ENCODE results near the gene CLIC6.

Gene CLIC6
- 0 to 1.1 (median 0.59) reads per million in 4 experiments for total RNA-seq

DNA sequence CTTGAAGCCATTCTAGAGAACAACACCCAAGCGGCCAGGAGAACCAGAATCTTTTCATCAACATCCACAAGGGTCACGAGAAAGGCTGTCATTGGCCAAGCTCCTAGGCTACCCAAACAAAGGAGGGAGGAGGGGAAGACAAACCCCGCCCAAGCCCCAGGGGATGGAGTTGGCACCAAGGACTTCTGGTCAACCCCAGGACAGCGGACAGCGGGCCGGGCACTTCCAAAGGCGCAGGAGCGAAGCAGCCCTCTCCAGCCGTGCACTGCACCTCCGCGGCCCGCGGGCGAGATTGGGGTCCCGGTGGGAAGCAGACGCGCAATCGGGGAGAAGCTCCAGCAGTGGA is at the start of gene CLIC6:
TSS of gene CLIC6 (plus strand) at position 192 of the 346 bp plus-strand sequence. CDS start 395 bp downstream, outside the sequence.
- no peak for DNase-seq

GRCh38 chr21:34619841-34620665 is 48.7 kb upstream of the CLIC6 start:
- no peak for DNase-seq

GRCh38 chr21:34621434-34622350 is 47.1 kb upstream of the CLIC6 start:
- DNase-seq = no peak

DNA sequence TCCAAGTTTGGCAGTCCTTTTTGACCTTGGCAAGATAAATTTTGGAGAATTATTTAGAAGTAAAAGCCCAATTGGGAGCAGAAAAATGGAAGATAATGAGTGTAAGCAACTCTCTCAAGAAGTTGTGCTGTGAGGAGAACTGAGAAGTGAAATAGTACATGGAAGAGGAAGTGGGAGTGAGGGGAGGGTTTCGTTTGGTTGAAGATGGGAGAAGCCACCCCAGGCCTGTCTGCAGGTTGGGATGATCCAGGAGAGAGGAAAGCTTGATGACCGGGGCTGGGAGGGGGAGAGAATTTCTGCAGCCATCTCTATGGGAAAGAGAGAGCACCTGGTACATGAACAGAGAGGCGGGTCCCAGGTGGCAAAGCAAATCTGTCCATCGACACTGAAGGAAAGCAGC is 45.3 kb upstream of the CLIC6 start:
- no peak for DNase-seq

GRCh38 chr21:34625030-34625593 is 43.7 kb upstream of the CLIC6 start:
- no peak for DNase-seq

GRCh38 chr21:34626131-34626530 is 42.7 kb upstream of the CLIC6 start:
- no peak for DNase-seq

- no peak for DNase-seq
Observed at GRCh38 chr21:34630536-34631143, 38.2 kb upstream of the CLIC6 start.

DNA sequence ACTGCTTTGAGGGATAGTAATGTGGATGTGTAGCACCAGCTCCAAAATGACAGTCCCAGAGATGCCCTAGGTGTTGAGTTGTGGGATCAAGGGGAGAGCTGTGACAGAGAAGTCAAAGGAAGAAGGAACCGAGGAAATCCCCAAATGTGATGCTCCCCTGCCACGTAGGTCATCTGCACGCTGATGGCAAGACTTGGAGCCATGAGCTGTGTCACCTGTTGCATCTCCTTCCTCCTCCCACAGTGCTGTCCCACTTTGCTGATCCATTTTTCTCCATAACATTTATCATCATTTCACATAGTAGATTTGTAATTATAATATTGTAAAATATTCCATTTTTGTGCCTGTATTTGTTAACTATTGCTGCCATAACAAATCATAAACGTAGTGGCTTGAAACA is 36.3 kb upstream of the CLIC6 start:
- DNase-seq = no peak

- DNase-seq = no peak
Observed at GRCh38 chr21:34635307-34635706, 33.5 kb upstream of the CLIC6 start.

GRCh38 chr21:34636961-34637360 is 31.8 kb upstream of the CLIC6 start:
- no peak for DNase-seq

DNA sequence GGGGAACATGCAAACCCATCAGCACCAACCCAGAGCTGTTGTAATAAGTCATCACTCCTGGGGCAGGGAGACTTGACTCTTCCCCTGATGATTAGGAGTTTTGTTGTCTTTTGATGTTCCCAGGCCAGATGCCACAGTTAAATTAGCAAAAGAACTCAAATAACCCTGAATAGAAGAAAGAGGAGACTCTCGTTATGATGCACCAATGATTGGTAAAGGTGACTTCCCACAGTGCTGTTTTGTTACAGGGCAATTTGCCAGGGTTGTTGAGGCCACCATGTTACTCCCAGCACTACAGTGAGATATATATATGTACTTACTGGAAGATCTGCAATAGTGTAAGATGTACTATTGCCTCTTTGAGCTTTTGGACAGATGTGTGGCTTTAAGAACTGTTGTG is 29.5 kb upstream of the CLIC6 start:
- no peak for DNase-seq

- DNase-seq = no peak
Observed at GRCh38 chr21:34639882-34640788, 28.7 kb upstream of the CLIC6 start.

- DNase-seq = no peak
Observed at GRCh38 chr21:34640858-34641257, 27.9 kb upstream of the CLIC6 start.

DNA sequence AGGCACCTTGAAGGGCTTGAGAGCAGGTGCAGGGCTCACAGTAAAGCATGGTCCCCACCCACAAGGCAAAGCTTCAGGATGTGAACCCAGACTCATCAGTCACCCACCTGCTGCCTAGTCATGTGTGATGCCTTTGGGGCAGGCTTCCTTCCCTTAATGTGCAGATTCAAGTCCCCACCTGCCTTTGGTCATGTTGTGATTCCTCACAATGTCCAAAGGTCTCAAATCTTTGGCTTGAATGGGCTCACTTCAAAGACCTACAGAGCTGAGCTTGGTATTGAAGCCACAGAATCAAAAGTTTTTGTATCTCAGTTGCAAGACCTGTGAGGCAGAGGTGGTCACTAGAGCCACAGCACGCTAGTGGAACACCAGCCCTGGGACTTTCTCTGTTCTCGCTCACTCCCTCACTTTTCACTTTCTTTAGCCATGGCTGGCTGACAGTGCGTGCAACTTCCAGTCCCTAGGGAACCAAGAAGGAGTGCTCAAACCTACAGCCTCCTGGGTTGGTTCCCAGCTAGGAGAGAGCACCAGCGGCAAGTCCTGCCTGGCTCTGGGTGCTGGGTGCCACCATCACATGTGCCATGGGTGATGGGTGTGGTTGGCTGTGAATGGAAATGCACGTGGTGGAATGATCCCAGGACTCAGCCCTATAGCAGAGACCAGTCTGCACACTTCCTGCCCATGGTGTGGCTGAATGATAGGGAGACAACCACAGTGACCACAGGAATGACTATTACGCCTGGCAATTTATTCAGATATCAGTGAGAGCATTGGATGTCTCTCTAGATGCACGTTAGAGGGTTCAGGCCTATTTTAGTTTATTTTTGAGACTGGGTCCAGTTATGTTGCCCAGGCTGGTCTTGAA is 26.4 kb upstream of the CLIC6 start:
- no peak for DNase-seq

DNA sequence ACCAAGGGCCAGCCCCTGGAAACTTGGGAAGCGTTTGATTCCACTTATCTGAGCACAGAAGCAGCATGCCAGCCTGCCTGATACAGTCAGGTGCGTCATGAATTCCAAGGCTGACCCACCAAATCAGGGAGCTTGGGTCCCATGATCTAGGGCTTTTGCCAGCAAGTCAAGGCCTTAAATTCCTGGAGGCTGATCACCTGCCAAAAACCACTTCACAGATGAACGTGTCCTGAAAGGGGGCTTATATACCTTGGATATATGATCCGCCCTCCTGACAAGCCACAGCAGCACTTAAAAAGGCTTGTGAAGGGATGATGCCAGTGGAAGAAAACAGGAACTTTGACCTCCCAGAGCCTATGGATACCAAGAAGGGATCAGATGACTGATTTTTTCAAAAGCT is 24.0 kb upstream of the CLIC6 start:
- DNase-seq = no peak

DNA sequence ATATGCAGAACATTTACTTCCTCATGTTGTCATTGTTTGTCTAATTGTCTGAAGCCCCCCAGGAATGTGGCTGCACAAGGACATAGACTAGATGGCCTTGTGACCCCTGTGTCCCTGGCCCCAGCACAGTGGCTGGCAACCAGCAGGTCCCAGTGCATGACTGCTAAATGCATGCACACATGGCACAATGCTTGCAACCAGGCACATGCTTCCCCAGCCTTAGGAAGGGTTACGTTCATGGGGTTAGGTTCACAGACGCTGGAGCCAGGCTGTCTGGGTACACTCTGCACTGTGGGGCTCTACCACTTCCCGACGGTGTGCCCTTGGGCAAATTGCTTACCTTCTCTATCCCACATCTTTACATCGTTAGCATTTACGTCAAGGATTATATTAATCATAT is 21.2 kb upstream of the CLIC6 start:
- no peak for DNase-seq

DNA sequence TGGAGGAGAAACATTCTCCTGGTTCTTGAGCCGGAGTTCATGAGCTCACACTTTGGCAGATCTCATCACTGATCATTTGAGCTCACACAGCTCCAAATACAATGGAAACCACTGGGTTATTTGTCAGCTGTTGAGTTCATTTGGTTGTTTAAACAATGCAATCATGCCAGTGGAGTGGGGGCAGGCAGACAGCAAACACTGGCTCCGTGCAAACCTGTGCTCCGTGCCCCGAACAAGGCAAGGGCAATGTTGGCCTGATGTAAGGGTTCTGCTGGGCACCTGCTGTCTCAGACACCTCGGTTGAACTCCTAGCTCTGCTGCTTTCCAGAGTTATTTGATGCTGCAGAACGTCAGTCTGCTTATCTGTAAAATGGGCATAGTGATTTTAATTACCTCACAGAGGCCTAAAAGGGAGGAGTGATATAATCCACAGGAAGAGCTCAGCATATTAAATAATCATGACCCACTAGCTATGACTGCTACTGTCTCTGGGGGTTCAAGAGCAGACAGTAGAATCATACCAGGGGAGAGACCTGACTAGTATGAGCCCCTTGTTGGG is 20.0 kb upstream of the CLIC6 start:
- DNase-seq = no peak

GRCh38 chr21:34649400-34649799 is 19.4 kb upstream of the CLIC6 start:
- DNase-seq = no peak

GRCh38 chr21:34650861-34651431 is 17.8 kb upstream of the CLIC6 start:
- no peak for DNase-seq

GRCh38 chr21:34651642-34652041 is 17.2 kb upstream of the CLIC6 start:
- DNase-seq = no peak
